NCI-H446 treated with DMSO at 0.1 percent for 48 hours (cell line): ENCODE data around the gene NMNAT2.

ENCODE experiments used
- DNase-seq: peaks from one replicate; lab custom pipeline; 2025; lab: John Stamatoyannopoulos, UW

Gene NMNAT2

GRCh38 chr1:183210681-183211080, 207.5 kb downstream of the NMNAT2 start:
- DNase-seq, result no peak

GRCh38 chr1:183209533-183210158, 208.5 kb downstream of the NMNAT2 start:
- DNase-seq, result peak; percentile 49

- DNase-seq, result no peak
These were observed 211.6 kb downstream of the NMNAT2 start for GRCh38 chr1:183206538-183207122.

GRCh38 chr1:183205196-183205781, 212.9 kb downstream of the NMNAT2 start:
- no peak for DNase-seq

GRCh38 chr1:183203094-183203493, 215.1 kb downstream of the NMNAT2 start:
- DNase-seq, result no peak

GRCh38 chr1:183200451-183200850, 217.7 kb downstream of the NMNAT2 start:
- DNase-seq, result no peak

- no peak for DNase-seq
These were observed 218.9 kb downstream of the NMNAT2 start for GRCh38 chr1:183199304-183199703.

- no peak for DNase-seq
These were observed 219.7 kb downstream of the NMNAT2 start for GRCh38 chr1:183198463-183198862.
